H9 (cell line): Measurements from ENCODE around the gene FBXO41. TPM values are rescaled to one million over a fixed set of nuclear protein-coding genes. Genes with fewer than 3 reads are reported as not detected.

Experiments used
- DNase-seq: peaks from one replicate; pipeline ENCODE4 v3.0.0-alpha.2; 2017
- H2AFZ ChIP-seq: one replicate; pipeline ENCODE4 v1.6.1; 2013; ENCODE audit warnings: mild to moderate bottlenecking, low read length, control low read depth, moderate library complexity
- H2AK5ac ChIP-seq: 2 replicates; pipeline ENCODE4 v1.6.1; 2013; ENCODE audit warnings: low read length, control low read depth, mixed read lengths; ENCODE audit not compliant: insufficient read length
- H2BK120ac ChIP-seq: one replicate; pipeline ENCODE4 v1.6.1; 2013; ENCODE audit warnings: low read depth, mild to moderate bottlenecking, low read length, control low read depth, inconsistent platforms; ENCODE audit not compliant: poor library complexity, severe bottlenecking
- H2BK12ac ChIP-seq: 2 replicates; pipeline ENCODE4 v1.6.1; 2013; ENCODE audit warnings: low read length, control low read depth, mixed read lengths, low read depth; ENCODE audit not compliant: insufficient read length
- H2BK15ac ChIP-seq: 2 replicates; pipeline ENCODE4 v1.6.1; 2013; ENCODE audit warnings: low read depth, low read length, control low read depth
- H2BK20ac ChIP-seq: one replicate; pipeline ENCODE4 v1.6.1; 2013; ENCODE audit warnings: low read depth, mild to moderate bottlenecking, low read length, control low read depth, inconsistent platforms; ENCODE audit not compliant: poor library complexity, severe bottlenecking
- H2BK5ac ChIP-seq: 2 replicates; pipeline ENCODE4 v1.6.1; 2013; ENCODE audit warnings: low read length, control low read depth, mixed read lengths; ENCODE audit not compliant: insufficient read length
- H3K14ac ChIP-seq: 2 replicates; pipeline ENCODE4 v1.6.1; 2013; ENCODE audit warnings: low read length, control low read depth; ENCODE audit not compliant: insufficient read depth
- H3K18ac ChIP-seq: 2 replicates; pipeline ENCODE4 v1.6.1; 2013; ENCODE audit warnings: low read depth, mild to moderate bottlenecking, mixed read lengths, low read length, control low read depth; ENCODE audit not compliant: insufficient read length
- H3K23ac ChIP-seq: 2 replicates; pipeline ENCODE4 v1.6.1; 2013; ENCODE audit warnings: low read length, control low read depth, mixed read lengths, low read depth; ENCODE audit not compliant: insufficient read length
- H3K23me2 ChIP-seq: 2 replicates; pipeline ENCODE4 v1.6.1; 2013; ENCODE audit warnings: low read depth, mild to moderate bottlenecking, mixed read lengths, low read length, control low read depth; ENCODE audit not compliant: insufficient read length, poor library complexity, severe bottlenecking
- H3K27ac ChIP-seq: 2 replicates; pipeline ENCODE4 v1.5.1; 2013; ENCODE audit warnings: low read length, control low read depth, mixed read lengths, low read depth; ENCODE audit not compliant: insufficient read length
- H3K27me3 ChIP-seq: 2 replicates; pipeline ENCODE4 v1.6.1; 2013; ENCODE audit warnings: low read length, control low read depth, inconsistent platforms; ENCODE audit not compliant: insufficient read depth
- H3K4ac ChIP-seq: 2 replicates; pipeline ENCODE4 v1.6.1; 2013; ENCODE audit warnings: low read depth, mild to moderate bottlenecking, control low read depth, inconsistent platforms, low read length, moderate library complexity
- H3K4me1 ChIP-seq: 2 replicates; pipeline ENCODE4 v1.6.1; 2013; ENCODE audit warnings: low read length, control low read depth, inconsistent platforms; ENCODE audit not compliant: insufficient read depth
- H3K4me2 ChIP-seq: 2 replicates; pipeline ENCODE4 v1.6.1; 2013; ENCODE audit warnings: low read length, control low read depth, mixed read lengths; ENCODE audit not compliant: insufficient read length, insufficient read depth
- H3K56ac ChIP-seq: 2 replicates; pipeline ENCODE4 v1.6.1; 2013; ENCODE audit warnings: low read depth, mild to moderate bottlenecking, mixed read lengths, low read length, control low read depth; ENCODE audit not compliant: insufficient read length
- H3K79me1 ChIP-seq: 2 replicates; pipeline ENCODE4 v1.6.1; 2013; ENCODE audit warnings: low read depth, mild to moderate bottlenecking, moderate library complexity, low read length, control low read depth, inconsistent platforms; ENCODE audit not compliant: insufficient read depth, poor library complexity, severe bottlenecking
- H3K79me2 ChIP-seq: 2 replicates; pipeline ENCODE4 v1.6.1; 2013; ENCODE audit warnings: low read length, control low read depth, inconsistent platforms; ENCODE audit not compliant: insufficient read depth
- H3K9ac ChIP-seq: 2 replicates; pipeline ENCODE4 v1.6.1; 2013; ENCODE audit warnings: low read length, control low read depth, mixed read lengths; ENCODE audit not compliant: insufficient read length; ENCODE audit errors: extremely low read depth
- H3K9me3 ChIP-seq: one replicate; pipeline ENCODE4 v1.6.1; 2013; ENCODE audit warnings: low read depth, low read length, inconsistent platforms; ENCODE audit not compliant: control insufficient read depth
- H3T11ph ChIP-seq: one replicate; pipeline ENCODE4 v1.6.1; 2013; ENCODE audit warnings: mild to moderate bottlenecking, low read length, control low read depth, inconsistent platforms
- H4K20me1 ChIP-seq: one replicate; pipeline ENCODE4 v1.6.1; 2013; ENCODE audit not compliant: control insufficient read depth, insufficient read length, insufficient read depth
- H4K5ac ChIP-seq: 2 replicates; pipeline ENCODE4 v1.6.1; 2013; ENCODE audit warnings: low read depth, mild to moderate bottlenecking, mixed read lengths, low read length, control low read depth; ENCODE audit not compliant: insufficient read length
- H4K8ac ChIP-seq: replicated peaks from 2 replicates; pipeline ENCODE4 v1.6.1; 2013; ENCODE audit warnings: low read length, control low read depth, mixed read lengths, low read depth; ENCODE audit not compliant: insufficient read length
- H4K91ac ChIP-seq: 2 replicates; pipeline ENCODE4 v1.6.1; 2013; ENCODE audit warnings: low read depth, mild to moderate bottlenecking, moderate library complexity, mixed read lengths, low read length, control low read depth; ENCODE audit not compliant: insufficient read length
- H3K27ac Mint-ChIP-seq, 3 experiments: 2 replicates in 2 of 3; 3 replicates in 1 of 3; pipeline ENCODE4 v1.8.0; 2020 to 2021; ENCODE audit warnings: mixed read lengths in 3 of 3, mild to moderate bottlenecking in 1 of 3, moderate library complexity in 1 of 3
- H3K27me3 Mint-ChIP-seq: 2 replicates; pipeline ENCODE4 v1.8.0; 2021; ENCODE audit warnings: low read depth, mild to moderate bottlenecking, moderate library complexity, mixed read lengths
- H3K36me3 Mint-ChIP-seq, 3 experiments: 2 replicates in 2 of 3; 3 replicates in 1 of 3; pipeline ENCODE4 v1.8.0; 2020 to 2021; ENCODE audit warnings: low read depth in 3 of 3, mixed read lengths in 3 of 3; ENCODE audit not compliant: insufficient read depth in 1 of 3
- H3K4me1 Mint-ChIP-seq, 2 experiments: 2 replicates each; pipeline ENCODE4 v1.8.0; 2020; ENCODE audit warnings: mixed read lengths in 2 of 2
- H3K4me3 Mint-ChIP-seq, 2 experiments: 2 replicates in 1 of 2; 3 replicates in 1 of 2; pipeline ENCODE4 v1.8.0; 2020 to 2021; ENCODE audit warnings: mild to moderate bottlenecking in 2 of 2, mixed read lengths in 2 of 2, moderate library complexity in 1 of 2
- H3K9me3 Mint-ChIP-seq, 2 experiments: 2 replicates in 1 of 2; 3 replicates in 1 of 2; pipeline ENCODE4 v1.8.0; 2020; ENCODE audit warnings: mild to moderate bottlenecking in 2 of 2, mixed read lengths in 2 of 2, moderate library complexity in 1 of 2
- WGBS: extraction: QIAGEN DNeasy Blood & Tissue Kit; methylation state at CpG from one replicate; pipeline ENCODE4 v1.1.7; 2013; ENCODE audit warnings: missing lambda C conversion rate, low lambda C conversion rate, mixed read lengths; ENCODE audit not compliant: insufficient read length; ENCODE audit errors: extremely low coverage; 5-methylcytosine and 5-hydroxymethylcytosine counted together
- total RNA-seq: library from RNA; stranded (reverse); gene quantifications from 2 replicates; pipeline ENCODE4 v1.2.1, GENCODE V29; 2021
- TF ChIP-seq, protein P1 (sequence below): fragments of 200-600 bp; sonication (generic); conservative IDR thresholded peaks from 3 replicates; pipeline ENCODE4 v1.8.0; 2021; ENCODE audit warnings: antibody characterized with exemption, mild to moderate bottlenecking

Gene FBXO41
- total RNA-seq, 1 experiment from 2014 or later = 16.2 TPM

DNA sequence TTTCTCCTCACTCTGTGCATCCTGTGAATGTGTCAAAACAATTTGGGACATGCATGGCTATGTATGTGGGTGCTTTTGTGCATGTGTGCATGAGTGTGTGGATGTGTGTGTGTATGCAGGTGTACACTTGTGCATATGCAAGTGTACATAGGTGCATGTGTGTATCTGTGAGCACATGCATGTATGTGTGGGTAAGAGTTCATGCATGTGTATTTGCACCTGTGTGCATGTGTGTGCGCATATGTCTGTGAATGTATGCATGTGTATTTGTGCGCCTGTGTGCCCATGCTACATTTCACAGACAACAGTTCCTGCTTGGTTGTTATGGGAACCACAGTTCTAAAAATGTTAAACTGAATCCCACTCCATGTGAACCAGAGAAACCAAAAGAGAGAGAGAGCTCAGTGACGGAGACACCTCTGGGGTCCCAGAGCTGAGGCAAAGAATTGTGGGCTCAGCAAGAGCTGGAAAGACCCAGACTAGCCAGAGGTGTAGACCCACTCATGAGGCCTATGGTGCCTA, 1.9 kb upstream of the FBXO41 start:
- H3K79me2 ChIP-seq = no peaks in the 10 kb centered on the region
- no peak overlapping the region for H4K5ac ChIP-seq
- no peak overlapping the region for H3K4me3 Mint-ChIP-seq
- H3K4me1 ChIP-seq = peaks cover 3% of the 10 kb centered on the region; the same call in 1 of the 2 replicates
- peaks cover 8% of the 10 kb centered on the region; the same call in 1 of the 2 replicates for H3K27me3 ChIP-seq
- no peak overlapping the region for H2BK12ac ChIP-seq
- no peak overlapping the region for H3K4me2 ChIP-seq
- no peak overlapping the region for H2AFZ ChIP-seq
- H3K79me1 ChIP-seq = no peaks in the 10 kb centered on the region
- DNase-seq = no peak
- no peak overlapping the region for H3K23ac ChIP-seq
- H2BK15ac ChIP-seq = no peak overlapping the region
- H4K91ac ChIP-seq = no peak overlapping the region
- no peak overlapping the region for H3K9ac ChIP-seq
- no peaks in the 10 kb centered on the region for H3K9me3 ChIP-seq
- H3K36me3 Mint-ChIP-seq = no peaks in the 10 kb centered on the region; a peak in 1 of 7 replicates
- no peak overlapping the region for H2BK5ac ChIP-seq
- H3K27ac ChIP-seq = no peak overlapping the region
- H3K27ac Mint-ChIP-seq = no peak overlapping the region
- peaks cover 24% of the 10 kb centered on the region in 2 experiments for H3K4me1 Mint-ChIP-seq
- H4K8ac ChIP-seq = no peak overlapping the region
- TF ChIP-seq, protein P1, sequence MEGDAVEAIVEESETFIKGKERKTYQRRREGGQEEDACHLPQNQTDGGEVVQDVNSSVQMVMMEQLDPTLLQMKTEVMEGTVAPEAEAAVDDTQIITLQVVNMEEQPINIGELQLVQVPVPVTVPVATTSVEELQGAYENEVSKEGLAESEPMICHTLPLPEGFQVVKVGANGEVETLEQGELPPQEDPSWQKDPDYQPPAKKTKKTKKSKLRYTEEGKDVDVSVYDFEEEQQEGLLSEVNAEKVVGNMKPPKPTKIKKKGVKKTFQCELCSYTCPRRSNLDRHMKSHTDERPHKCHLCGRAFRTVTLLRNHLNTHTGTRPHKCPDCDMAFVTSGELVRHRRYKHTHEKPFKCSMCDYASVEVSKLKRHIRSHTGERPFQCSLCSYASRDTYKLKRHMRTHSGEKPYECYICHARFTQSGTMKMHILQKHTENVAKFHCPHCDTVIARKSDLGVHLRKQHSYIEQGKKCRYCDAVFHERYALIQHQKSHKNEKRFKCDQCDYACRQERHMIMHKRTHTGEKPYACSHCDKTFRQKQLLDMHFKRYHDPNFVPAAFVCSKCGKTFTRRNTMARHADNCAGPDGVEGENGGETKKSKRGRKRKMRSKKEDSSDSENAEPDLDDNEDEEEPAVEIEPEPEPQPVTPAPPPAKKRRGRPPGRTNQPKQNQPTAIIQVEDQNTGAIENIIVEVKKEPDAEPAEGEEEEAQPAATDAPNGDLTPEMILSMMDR = no peak
- H2BK120ac ChIP-seq = no peak overlapping the region
- H3K18ac ChIP-seq = no peak overlapping the region
- H3K23me2 ChIP-seq = peaks cover 15% of the 10 kb centered on the region
- H3K4ac ChIP-seq = no peak overlapping the region
- no peak overlapping the region for H3T11ph ChIP-seq
- no peak overlapping the region for H3K56ac ChIP-seq
- H4K20me1 ChIP-seq = no peaks in the 10 kb centered on the region
- H2BK20ac ChIP-seq = no peak overlapping the region
- H2AK5ac ChIP-seq = no peak overlapping the region
- peaks cover 64% of the 10 kb centered on the region for H3K27me3 Mint-ChIP-seq
- H3K14ac ChIP-seq = no peak overlapping the region
- H3K9me3 Mint-ChIP-seq = peaks cover 0 to 2% of the 10 kb centered on the region in 2 experiments; a peak in 2 of 5 replicates
- no CpG with 5 or more reads among the region's 3 CpGs for WGBS
